Measurements from ENCODE around the gene COX5A.
A peak's percentile ranks its signal among the peaks of the same experiment; 100 is the strongest.
"Not testable (repeated sequence)": the region's sequence is repeated elsewhere in the genome, so short reads cannot be mapped to it uniquely, and the experiment has no call there.

Gene COX5A

GRCh38 chr15:74888716-74889115 lies 49.2 kb downstream of the COX5A start:
- no peak overlapping the region for H3K27ac ChIP-seq
- peaks cover 21% of the 10 kb centered on the region in 2 experiments for H3K4me1 ChIP-seq (ENCODE audit: control insufficient read depth in 1 of 2, insufficient read depth in 1 of 2, low read depth in 1 of 2, low read length in 1 of 2)
- no peaks in the 10 kb centered on the region for H3K27me3 ChIP-seq
- H3K4me3 ChIP-seq (ENCODE audit: low read depth in 1 of 2, low read length in 1 of 2): peak overlapping the region in 1 of 2 experiments; percentile 69
- no peak for TF ChIP-seq CTCF (IDR thresholded peaks at IDR 0.05)
- H3K9me3 ChIP-seq: no peaks in the 10 kb centered on the region
- peaks cover 10% of the 10 kb centered on the region for H3K36me3 ChIP-seq

- not testable (repeated sequence) for H3K36me3 ChIP-seq; H3K27me3 ChIP-seq; H3K27ac ChIP-seq; H3K4me3 ChIP-seq (ENCODE audit: low read depth in 1 of 2, low read length in 1 of 2); H3K9me3 ChIP-seq
- peaks cover 21% of the 10 kb centered on the region in 2 experiments for H3K4me1 ChIP-seq (ENCODE audit: control insufficient read depth in 1 of 2, insufficient read depth in 1 of 2, low read depth in 1 of 2, low read length in 1 of 2)
Observed at GRCh38 chr15:74887537-74888193, 50.2 kb downstream of the COX5A start.

- no peak overlapping the region for H3K4me3 ChIP-seq (ENCODE audit: low read depth in 1 of 2, low read length in 1 of 2)
- no peaks in the 10 kb centered on the region for H3K36me3 ChIP-seq
- H3K27me3 ChIP-seq: no peaks in the 10 kb centered on the region
- no peak overlapping the region for H3K27ac ChIP-seq
- no peak for TF ChIP-seq CTCF (IDR thresholded peaks at IDR 0.05)
- H3K4me1 ChIP-seq (ENCODE audit: control insufficient read depth in 1 of 2, insufficient read depth in 1 of 2, low read depth in 1 of 2, low read length in 1 of 2): peaks cover 19 to 20% of the 10 kb centered on the region in 2 experiments
- H3K9me3 ChIP-seq: no peaks in the 10 kb centered on the region
Observed at GRCh38 chr15:74885461-74885860, 52.4 kb downstream of the COX5A start.

- Histone ChIP-seq H3K4me1 (ENCODE audit: control insufficient read depth in 1 of 2, insufficient read depth in 1 of 2, low read depth in 1 of 2, low read length in 1 of 2) (peaks cover 12 to 13% of the 10 kb centered on the region in 2 experiments), H3K4me3 (ENCODE audit: low read depth in 1 of 2, low read length in 1 of 2) (no peak overlapping the region), H3K27me3 (no peaks in the 10 kb centered on the region), H3K9me3 (no peaks in the 10 kb centered on the region), H3K36me3 (no peaks in the 10 kb centered on the region), H3K27ac (no peak overlapping the region)
- no peak for TF ChIP-seq CTCF (IDR thresholded peaks at IDR 0.05)
Observed at GRCh38 chr15:74884428-74885223, 53.2 kb downstream of the COX5A start.

GRCh38 chr15:74882528-74882927 lies 55.3 kb downstream of the COX5A start:
- no peaks in the 10 kb centered on the region for H3K4me1 ChIP-seq (ENCODE audit: control insufficient read depth in 1 of 2, insufficient read depth in 1 of 2, low read depth in 1 of 2, low read length in 1 of 2)

More at GRCh38 chr15:74882528-74882927, 55.3 kb downstream of the COX5A start:
- no peak overlapping the region for H3K4me3 ChIP-seq (ENCODE audit: low read depth in 1 of 2, low read length in 1 of 2)
- H3K9me3 ChIP-seq: no peaks in the 10 kb centered on the region
- no peaks in the 10 kb centered on the region for H3K27me3 ChIP-seq
- H3K27ac ChIP-seq: no peak overlapping the region
- H3K36me3 ChIP-seq: no peaks in the 10 kb centered on the region
- TF ChIP-seq CTCF (IDR thresholded peaks at IDR 0.05): no peak

Measured in neutrophil (primary cell).